OCI-LY1 (cell line): ENCODE measurements around the gene HCRT.
A peak's percentile ranks its signal among the peaks of the same experiment; 100 is the strongest.

Experiments used
- EZH2 ChIP-seq: fragments of 200-600 bp; sonication (generic), shearing (Covaris generic); IDR thresholded peaks from 2 replicates; pipeline ENCODE4 v1.8.0; 2017; ENCODE audit warnings: borderline replicate concordance, mixed run types, mild to moderate bottlenecking, antibody characterized with exemption, low read length, moderate library complexity, mixed read lengths
- TF ChIP-seq, protein P1 (sequence below): fragments of 200-600 bp; sonication (generic), shearing (Covaris generic); IDR thresholded peaks from 2 replicates; pipeline ENCODE4 v1.5.1; 2017; ENCODE audit warnings: mild to moderate bottlenecking, antibody characterized with exemption, low read length, moderate library complexity, mixed read lengths

DNA sequence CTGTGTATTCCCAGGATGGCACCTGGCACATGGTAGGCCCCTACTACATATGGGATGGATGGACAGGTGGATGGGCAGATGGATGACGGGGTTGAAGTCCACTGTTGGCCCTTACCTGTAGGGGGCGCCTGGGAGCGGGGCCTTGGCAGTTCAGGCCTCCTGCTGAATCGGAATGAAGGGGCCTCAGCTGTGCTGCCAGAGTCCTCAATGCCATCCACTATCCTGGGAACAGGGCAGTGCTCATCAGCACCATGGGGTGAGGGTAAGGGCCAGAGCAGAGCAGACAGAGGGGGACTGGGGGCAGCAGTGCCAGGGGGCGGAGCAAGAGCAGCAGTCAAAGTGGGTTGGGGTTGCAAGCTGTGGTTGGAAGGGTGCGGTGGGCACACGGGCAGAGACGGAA lies 22.1 kb downstream of the HCRT start:
- TF ChIP-seq, protein P1, sequence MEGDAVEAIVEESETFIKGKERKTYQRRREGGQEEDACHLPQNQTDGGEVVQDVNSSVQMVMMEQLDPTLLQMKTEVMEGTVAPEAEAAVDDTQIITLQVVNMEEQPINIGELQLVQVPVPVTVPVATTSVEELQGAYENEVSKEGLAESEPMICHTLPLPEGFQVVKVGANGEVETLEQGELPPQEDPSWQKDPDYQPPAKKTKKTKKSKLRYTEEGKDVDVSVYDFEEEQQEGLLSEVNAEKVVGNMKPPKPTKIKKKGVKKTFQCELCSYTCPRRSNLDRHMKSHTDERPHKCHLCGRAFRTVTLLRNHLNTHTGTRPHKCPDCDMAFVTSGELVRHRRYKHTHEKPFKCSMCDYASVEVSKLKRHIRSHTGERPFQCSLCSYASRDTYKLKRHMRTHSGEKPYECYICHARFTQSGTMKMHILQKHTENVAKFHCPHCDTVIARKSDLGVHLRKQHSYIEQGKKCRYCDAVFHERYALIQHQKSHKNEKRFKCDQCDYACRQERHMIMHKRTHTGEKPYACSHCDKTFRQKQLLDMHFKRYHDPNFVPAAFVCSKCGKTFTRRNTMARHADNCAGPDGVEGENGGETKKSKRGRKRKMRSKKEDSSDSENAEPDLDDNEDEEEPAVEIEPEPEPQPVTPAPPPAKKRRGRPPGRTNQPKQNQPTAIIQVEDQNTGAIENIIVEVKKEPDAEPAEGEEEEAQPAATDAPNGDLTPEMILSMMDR: peak; percentile 85
- TF ChIP-seq EZH2: no peak
